ENCODE results near the gene KIF26A.

DNA sequence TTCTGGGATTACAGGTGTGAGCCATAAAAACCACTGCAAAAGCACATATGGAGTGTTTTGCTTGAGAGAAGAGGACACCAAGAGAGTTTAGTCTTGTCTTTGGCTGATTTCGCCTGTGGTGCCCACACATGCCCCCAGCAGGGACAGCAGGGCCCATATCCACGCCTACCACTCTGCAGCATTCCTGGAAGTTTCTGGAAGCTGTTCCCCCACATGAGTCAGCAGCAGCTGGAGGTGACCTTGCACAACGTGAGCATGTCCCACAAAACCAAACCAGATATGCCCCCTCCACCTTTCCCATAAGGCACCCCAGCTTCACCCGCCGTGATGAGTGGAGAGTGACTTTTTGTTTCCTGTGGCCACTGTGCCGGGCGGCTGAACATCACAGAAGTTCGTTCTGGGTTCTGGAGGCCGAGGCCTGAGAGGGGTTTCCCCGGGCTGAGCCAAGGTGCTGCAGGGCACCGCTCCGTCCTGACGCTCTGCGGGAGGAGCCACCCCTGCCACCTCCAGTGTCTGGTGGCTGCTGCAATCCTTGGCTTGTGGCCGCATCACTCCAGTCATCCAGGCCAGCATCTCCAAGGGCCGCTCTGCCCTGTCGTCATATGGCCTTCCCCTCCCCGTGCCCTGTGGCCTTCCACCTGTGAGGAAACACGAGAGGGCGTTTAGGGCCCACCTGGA lies 48.2 kb upstream of the KIF26A start:
- TF ChIP-seq, protein P1, sequence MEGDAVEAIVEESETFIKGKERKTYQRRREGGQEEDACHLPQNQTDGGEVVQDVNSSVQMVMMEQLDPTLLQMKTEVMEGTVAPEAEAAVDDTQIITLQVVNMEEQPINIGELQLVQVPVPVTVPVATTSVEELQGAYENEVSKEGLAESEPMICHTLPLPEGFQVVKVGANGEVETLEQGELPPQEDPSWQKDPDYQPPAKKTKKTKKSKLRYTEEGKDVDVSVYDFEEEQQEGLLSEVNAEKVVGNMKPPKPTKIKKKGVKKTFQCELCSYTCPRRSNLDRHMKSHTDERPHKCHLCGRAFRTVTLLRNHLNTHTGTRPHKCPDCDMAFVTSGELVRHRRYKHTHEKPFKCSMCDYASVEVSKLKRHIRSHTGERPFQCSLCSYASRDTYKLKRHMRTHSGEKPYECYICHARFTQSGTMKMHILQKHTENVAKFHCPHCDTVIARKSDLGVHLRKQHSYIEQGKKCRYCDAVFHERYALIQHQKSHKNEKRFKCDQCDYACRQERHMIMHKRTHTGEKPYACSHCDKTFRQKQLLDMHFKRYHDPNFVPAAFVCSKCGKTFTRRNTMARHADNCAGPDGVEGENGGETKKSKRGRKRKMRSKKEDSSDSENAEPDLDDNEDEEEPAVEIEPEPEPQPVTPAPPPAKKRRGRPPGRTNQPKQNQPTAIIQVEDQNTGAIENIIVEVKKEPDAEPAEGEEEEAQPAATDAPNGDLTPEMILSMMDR (IDR thresholded peaks at IDR 0.05; ENCODE audit: poor library complexity, severe bottlenecking): no peak
- TF ChIP-seq EP300 (conservative IDR thresholded peaks at IDR 0.05; ENCODE audit: poor library complexity, severe bottlenecking): no peak
- TF ChIP-seq, protein P2, sequence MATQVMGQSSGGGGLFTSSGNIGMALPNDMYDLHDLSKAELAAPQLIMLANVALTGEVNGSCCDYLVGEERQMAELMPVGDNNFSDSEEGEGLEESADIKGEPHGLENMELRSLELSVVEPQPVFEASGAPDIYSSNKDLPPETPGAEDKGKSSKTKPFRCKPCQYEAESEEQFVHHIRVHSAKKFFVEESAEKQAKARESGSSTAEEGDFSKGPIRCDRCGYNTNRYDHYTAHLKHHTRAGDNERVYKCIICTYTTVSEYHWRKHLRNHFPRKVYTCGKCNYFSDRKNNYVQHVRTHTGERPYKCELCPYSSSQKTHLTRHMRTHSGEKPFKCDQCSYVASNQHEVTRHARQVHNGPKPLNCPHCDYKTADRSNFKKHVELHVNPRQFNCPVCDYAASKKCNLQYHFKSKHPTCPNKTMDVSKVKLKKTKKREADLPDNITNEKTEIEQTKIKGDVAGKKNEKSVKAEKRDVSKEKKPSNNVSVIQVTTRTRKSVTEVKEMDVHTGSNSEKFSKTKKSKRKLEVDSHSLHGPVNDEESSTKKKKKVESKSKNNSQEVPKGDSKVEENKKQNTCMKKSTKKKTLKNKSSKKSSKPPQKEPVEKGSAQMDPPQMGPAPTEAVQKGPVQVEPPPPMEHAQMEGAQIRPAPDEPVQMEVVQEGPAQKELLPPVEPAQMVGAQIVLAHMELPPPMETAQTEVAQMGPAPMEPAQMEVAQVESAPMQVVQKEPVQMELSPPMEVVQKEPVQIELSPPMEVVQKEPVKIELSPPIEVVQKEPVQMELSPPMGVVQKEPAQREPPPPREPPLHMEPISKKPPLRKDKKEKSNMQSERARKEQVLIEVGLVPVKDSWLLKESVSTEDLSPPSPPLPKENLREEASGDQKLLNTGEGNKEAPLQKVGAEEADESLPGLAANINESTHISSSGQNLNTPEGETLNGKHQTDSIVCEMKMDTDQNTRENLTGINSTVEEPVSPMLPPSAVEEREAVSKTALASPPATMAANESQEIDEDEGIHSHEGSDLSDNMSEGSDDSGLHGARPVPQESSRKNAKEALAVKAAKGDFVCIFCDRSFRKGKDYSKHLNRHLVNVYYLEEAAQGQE (IDR thresholded peaks at IDR 0.05; ENCODE audit: borderline replicate concordance): no peak
- no peak for TF ChIP-seq POLR2AphosphoS5 (IDR thresholded peaks at IDR 0.05)
- TF ChIP-seq TAF1 (IDR thresholded peaks at IDR 0.05; ENCODE audit: low read depth): no peak
- no peak for TF ChIP-seq EZH2 (IDR thresholded peaks at IDR 0.05; ENCODE audit: borderline replicate concordance, insufficient read depth, low read length, poor library complexity, severe bottlenecking)
- TF ChIP-seq MXI1 (conservative IDR thresholded peaks at IDR 0.05; ENCODE audit: poor library complexity, severe bottlenecking): no peak
